HL-60 (cell line): ENCODE results near the gene SLC35A3.

Source experiments
- GABPA ChIP-seq: IDR thresholded peaks from 2 replicates; pipeline ENCODE4 v1.6.1; 2012; ENCODE audit warnings: low read depth
- POLR2AphosphoS5 ChIP-seq: IDR thresholded peaks from 2 replicates; pipeline ENCODE4 v1.6.1; 2012; ENCODE audit warnings: low read depth
- TF ChIP-seq, protein P1 (sequence below): IDR thresholded peaks from one replicate; pipeline ENCODE4 v1.5.1; 2011; ENCODE audit warnings: low read length, control low read depth, inconsistent platforms; ENCODE audit not compliant: insufficient read depth

DNA sequence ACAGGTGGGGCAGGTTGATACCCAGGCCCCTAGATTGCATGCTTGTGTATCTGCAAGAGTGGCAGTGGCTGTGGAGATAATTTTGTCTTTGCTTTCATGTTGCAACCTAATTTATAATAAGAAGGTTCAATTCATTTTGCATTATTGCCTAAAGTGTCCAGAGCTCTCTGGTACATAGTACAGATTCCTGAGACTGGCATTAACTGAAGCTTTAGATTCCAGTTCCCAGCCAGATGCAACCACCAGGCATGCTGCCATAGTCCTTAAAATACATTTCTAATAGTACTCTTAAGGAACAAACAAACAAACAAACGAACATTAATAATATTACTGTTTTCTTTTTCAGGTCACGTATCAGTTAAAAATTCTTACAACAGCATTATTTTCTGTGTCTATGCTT lies 36.9 kb downstream of the SLC35A3 start:
- TF ChIP-seq, protein P1, sequence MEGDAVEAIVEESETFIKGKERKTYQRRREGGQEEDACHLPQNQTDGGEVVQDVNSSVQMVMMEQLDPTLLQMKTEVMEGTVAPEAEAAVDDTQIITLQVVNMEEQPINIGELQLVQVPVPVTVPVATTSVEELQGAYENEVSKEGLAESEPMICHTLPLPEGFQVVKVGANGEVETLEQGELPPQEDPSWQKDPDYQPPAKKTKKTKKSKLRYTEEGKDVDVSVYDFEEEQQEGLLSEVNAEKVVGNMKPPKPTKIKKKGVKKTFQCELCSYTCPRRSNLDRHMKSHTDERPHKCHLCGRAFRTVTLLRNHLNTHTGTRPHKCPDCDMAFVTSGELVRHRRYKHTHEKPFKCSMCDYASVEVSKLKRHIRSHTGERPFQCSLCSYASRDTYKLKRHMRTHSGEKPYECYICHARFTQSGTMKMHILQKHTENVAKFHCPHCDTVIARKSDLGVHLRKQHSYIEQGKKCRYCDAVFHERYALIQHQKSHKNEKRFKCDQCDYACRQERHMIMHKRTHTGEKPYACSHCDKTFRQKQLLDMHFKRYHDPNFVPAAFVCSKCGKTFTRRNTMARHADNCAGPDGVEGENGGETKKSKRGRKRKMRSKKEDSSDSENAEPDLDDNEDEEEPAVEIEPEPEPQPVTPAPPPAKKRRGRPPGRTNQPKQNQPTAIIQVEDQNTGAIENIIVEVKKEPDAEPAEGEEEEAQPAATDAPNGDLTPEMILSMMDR: no peak
- no peak for TF ChIP-seq GABPA
- no peak for TF ChIP-seq POLR2AphosphoS5
